ENCODE measurements around the gene KLHDC10.
"Not testable (repeated sequence)": the region's sequence is repeated elsewhere in the genome, so short reads cannot be mapped to it uniquely, and the experiment has no call there.

KLHDC10 gene

GRCh38 chr7:130071701-130072622, 1.6 kb downstream of the KLHDC10 start:
- peak; percentile 23 for DNase-seq (ENCODE audit: low read depth, low spot score)

- no peak for DNase-seq (ENCODE audit: low read depth, low spot score)
Observed at GRCh38 chr7:130079846-130080394, 9.6 kb downstream of the KLHDC10 start.

GRCh38 chr7:130083497-130083896, 13.2 kb downstream of the KLHDC10 start:
- DNase-seq (ENCODE audit: low read depth, low spot score): not testable (repeated sequence)

GRCh38 chr7:130084037-130084875, 13.9 kb downstream of the KLHDC10 start:
- no peak for DNase-seq (ENCODE audit: low read depth, low spot score)

- DNase-seq (ENCODE audit: low read depth, low spot score): not testable (repeated sequence)
Observed at GRCh38 chr7:130085235-130085634, 14.9 kb downstream of the KLHDC10 start.

- no peak for DNase-seq (ENCODE audit: low read depth, low spot score)
Observed at GRCh38 chr7:130086938-130087337, 16.6 kb downstream of the KLHDC10 start.

GRCh38 chr7:130087364-130087763, 17.0 kb downstream of the KLHDC10 start:
- DNase-seq (ENCODE audit: low read depth, low spot score): no peak

GRCh38 chr7:130090745-130091532, 20.6 kb downstream of the KLHDC10 start:
- no peak for DNase-seq (ENCODE audit: low read depth, low spot score)

- DNase-seq (ENCODE audit: low read depth, low spot score): no peak
Observed at GRCh38 chr7:130091999-130092398, 21.7 kb downstream of the KLHDC10 start.

- DNase-seq (ENCODE audit: low read depth, low spot score): no peak
Observed at GRCh38 chr7:130092598-130092997, 22.3 kb downstream of the KLHDC10 start.

GRCh38 chr7:130095812-130096211, 25.5 kb downstream of the KLHDC10 start:
- DNase-seq (ENCODE audit: low read depth, low spot score): no peak

GRCh38 chr7:130096243-130096827, 26.0 kb downstream of the KLHDC10 start:
- no peak for DNase-seq (ENCODE audit: low read depth, low spot score)

GRCh38 chr7:130099331-130099730, 29.0 kb downstream of the KLHDC10 start:
- no peak for DNase-seq (ENCODE audit: low read depth, low spot score)

GRCh38 chr7:130102588-130102987, 32.3 kb downstream of the KLHDC10 start:
- DNase-seq (ENCODE audit: low read depth, low spot score): no peak

GRCh38 chr7:130107949-130108674, 37.8 kb downstream of the KLHDC10 start:
- DNase-seq (ENCODE audit: low read depth, low spot score): no peak

GRCh38 chr7:130108809-130109208, 38.5 kb downstream of the KLHDC10 start:
- DNase-seq (ENCODE audit: low read depth, low spot score): no peak

GRCh38 chr7:130112093-130112492, 41.8 kb downstream of the KLHDC10 start:
- DNase-seq (ENCODE audit: low read depth, low spot score): no peak

GRCh38 chr7:130112662-130113425, 42.5 kb downstream of the KLHDC10 start:
- no peak for DNase-seq (ENCODE audit: low read depth, low spot score)

- not testable (repeated sequence) for DNase-seq (ENCODE audit: low read depth, low spot score)
Observed at GRCh38 chr7:130113426-130113805, 43.1 kb downstream of the KLHDC10 start.

- DNase-seq (ENCODE audit: low read depth, low spot score): no peak
Observed at GRCh38 chr7:130113887-130114286, 43.6 kb downstream of the KLHDC10 start.

Measured in activated CD4-positive, CD25-positive, alpha-beta regulatory T cell treated with anti-CD3 and anti-CD28 coated beads, Interleukin-2, amount 50 U/mL, for 16 hours (primary cell).